Inflammatory macrophage treated with lipopolysaccharide for 4 hours (primary cell): ENCODE data around the gene SPATS2L.

Source experiments
- DNase-seq: peaks from one replicate; pipeline ENCODE4 v3.0.0-alpha.2; 2020

The SPATS2L gene

GRCh38 chr2:200416878-200417277 is 110.4 kb downstream of the SPATS2L start:
- no peak for DNase-seq

- no peak for DNase-seq
Observed at GRCh38 chr2:200417366-200417765, 110.9 kb downstream of the SPATS2L start.

- no peak for DNase-seq
Observed at GRCh38 chr2:200418399-200418798, 111.9 kb downstream of the SPATS2L start.

- DNase-seq = no peak
Observed at GRCh38 chr2:200419325-200419724, 112.8 kb downstream of the SPATS2L start.

DNA sequence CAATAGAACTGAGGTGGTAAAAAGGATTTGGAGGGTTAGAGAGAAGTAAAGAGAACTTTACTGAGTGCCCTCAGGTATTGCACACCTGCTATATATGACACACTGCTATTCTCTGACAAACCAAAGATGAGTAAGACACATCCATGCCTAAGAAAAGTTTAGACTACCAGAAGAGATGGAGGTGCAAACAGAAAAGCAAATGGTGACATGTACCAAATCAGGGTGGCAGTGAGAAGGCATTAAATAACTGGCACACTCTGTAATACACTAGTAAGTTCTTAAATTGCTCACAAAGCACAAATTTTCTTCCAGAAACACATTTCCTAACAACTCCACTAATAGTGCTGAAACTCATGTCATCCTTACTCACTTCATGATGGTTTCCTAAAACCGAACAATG is 114.8 kb downstream of the SPATS2L start:
- no peak for DNase-seq

GRCh38 chr2:200422071-200422470 is 115.6 kb downstream of the SPATS2L start:
- no peak for DNase-seq

GRCh38 chr2:200422532-200423261 is 116.2 kb downstream of the SPATS2L start:
- DNase-seq = peak; percentile 48

DNA sequence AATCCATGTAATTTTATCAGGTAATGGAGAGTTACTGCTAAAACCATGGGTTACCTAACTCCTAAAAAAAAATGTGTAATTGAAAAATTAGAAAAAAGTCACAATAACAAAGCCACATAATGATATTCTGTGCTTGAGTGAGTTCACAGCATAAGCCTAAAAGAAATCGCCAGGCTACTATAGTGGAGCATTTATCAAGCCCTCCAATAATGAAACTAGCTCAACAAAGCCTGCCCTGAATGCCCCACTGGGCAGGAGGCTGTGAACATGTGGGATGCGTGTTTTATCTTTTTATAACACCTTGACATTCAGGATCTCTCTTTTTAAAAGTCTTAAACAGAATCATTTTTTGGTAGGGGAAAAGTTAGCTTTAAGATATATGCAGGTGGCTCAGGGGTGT is 117.0 kb downstream of the SPATS2L start:
- DNase-seq = no peak

- no peak for DNase-seq
Observed at GRCh38 chr2:200425026-200425821, 118.7 kb downstream of the SPATS2L start.

DNA sequence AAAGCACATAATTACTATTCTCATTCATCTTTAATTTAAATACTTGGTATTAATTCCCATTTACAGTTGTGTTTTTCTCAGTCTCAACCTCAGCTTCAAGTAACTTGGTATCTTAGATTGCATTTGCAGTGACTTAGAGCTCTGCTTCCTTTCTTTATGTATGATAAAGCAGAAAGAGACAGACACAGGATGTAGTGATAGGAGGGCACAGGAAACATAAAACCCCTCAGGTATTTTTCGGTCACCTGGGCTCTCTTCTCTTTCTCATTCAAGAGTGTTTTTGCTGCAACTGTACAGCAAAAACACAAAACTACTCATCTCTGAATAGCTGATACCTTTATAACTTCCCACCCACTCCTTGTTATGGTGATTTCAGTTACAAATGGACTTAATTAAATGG is 120.3 kb downstream of the SPATS2L start:
- DNase-seq = no peak

- no peak for DNase-seq
Observed at GRCh38 chr2:200428961-200429665, 122.6 kb downstream of the SPATS2L start.

DNA sequence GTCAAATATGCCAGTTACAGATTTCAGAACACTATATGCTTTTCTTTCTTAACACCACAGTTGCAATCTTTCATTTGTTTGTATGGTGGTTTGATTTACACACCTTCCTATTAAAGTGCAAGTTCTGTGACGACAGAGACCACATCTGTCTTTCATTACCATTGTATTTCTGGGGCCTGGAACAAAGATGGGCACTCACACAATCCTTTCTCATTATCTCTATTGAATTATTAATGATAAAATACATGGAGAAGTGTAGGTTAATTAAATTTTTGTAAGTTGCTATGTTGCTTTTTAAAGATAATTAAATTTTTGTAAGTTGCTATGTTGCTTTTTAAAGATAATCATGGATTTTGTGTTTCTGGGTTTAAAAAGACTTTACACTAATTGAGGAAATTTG is 123.5 kb downstream of the SPATS2L start:
- no peak for DNase-seq

- DNase-seq = peak; percentile 73
Observed at GRCh38 chr2:200431996-200432705, 125.7 kb downstream of the SPATS2L start.

GRCh38 chr2:200435379-200435778 is 128.9 kb downstream of the SPATS2L start:
- no peak for DNase-seq

GRCh38 chr2:200438251-200438650 is 131.8 kb downstream of the SPATS2L start:
- no peak for DNase-seq

DNA sequence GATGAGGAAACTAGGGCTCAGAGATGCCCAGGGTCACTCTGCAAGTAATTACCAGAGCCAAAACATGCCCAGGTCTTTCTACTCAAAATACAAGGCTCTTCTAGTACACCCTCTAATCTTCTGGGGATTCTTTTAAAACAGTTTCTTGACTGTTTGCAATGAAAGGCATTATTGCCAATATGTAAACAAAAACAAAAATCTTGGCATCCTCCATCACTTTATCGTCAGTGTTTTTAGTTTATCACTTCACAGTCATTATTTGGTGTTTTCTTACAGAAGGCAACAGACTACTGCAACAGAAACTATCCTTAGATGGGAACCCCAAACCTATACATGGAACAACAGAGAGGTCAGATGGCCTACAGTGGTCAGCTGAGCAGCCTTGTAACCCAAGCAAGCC is 132.4 kb downstream of the SPATS2L start:
- DNase-seq = no peak

GRCh38 chr2:200439981-200440380 is 133.5 kb downstream of the SPATS2L start:
- DNase-seq = no peak

- no peak for DNase-seq
Observed at GRCh38 chr2:200442471-200442870, 136.0 kb downstream of the SPATS2L start.

- DNase-seq = no peak
Observed at GRCh38 chr2:200443376-200443775, 136.9 kb downstream of the SPATS2L start.

DNA sequence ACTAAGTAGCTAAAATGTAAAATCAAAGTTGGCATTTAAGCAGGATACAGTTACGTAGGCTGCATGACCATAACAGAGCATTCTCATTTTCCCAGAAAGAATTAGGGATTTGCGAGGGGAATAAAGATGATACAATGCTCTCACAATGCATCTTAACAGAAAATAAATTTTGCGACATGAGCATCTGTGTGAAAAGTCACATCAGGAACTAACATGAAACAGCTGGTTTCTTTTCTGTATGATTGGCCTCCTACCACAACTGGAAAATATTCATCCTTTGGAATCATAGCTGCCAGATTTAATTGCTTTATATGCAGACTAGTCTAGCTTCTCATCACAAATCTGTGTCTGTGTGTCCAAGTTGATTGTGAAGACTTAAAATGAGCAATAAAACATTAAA is 137.4 kb downstream of the SPATS2L start:
- no peak for DNase-seq

- no peak for DNase-seq
Observed at GRCh38 chr2:200444530-200444929, 138.0 kb downstream of the SPATS2L start.

DNA sequence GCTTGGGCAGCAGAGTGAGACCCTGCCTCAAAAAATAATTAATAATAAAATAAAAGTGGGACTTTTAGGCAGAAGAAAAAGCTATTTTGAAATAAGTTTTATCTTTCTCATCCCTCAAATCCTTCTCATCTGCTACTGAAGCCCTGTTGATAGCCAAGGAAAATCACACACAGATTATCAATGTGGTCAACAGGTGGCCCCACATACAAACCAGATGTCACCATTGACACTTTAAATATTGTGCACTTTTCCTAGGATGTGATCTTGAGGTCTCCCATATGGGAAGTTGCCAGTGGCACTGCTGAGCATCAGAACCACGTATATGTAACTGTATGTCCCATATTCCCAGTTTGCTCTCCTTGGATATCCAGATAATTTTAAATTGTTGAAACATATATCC is 138.8 kb downstream of the SPATS2L start:
- no peak for DNase-seq

DNA sequence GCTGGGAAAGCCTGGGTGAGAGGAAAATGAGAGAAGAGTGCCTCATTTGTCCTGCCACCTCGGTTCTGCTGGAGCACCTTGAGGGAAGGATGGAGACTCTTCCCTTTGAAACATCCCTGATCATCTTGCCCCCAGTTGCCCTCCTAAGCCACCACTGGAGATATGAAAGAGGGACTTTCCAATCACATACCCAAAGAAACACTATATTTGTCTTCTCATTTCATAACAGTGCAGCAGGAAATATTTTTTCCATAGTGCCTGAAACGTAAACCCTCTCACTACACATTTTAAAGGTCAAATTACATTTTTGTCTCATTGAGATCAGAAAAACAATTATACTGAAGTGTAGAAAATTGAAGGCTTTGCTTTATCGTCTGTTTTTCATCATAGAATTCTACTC is 140.1 kb downstream of the SPATS2L start:
- DNase-seq = no peak
